HG02798 (cell line): ENCODE results near the gene PTEN.
"Not testable (repeated sequence)": the region's sequence is repeated elsewhere in the genome, so short reads cannot be mapped to it uniquely, and the experiment has no call there.

ENCODE experiments used
- ATAC-seq: cut with Tn5 transposase; IDR thresholded peaks from one replicate; pipeline ENCODE4 v1.9.1; 2021; ENCODE audit warnings: mild to moderate bottlenecking; ENCODE audit not compliant: unreplicated experiment, poor library complexity

The PTEN gene

GRCh38 chr10:87868277-87868676 lies 4.9 kb downstream of the PTEN start:
- no peak for ATAC-seq

- ATAC-seq = not testable (repeated sequence)
Observed at GRCh38 chr10:87869139-87869538, 5.7 kb downstream of the PTEN start.

GRCh38 chr10:87869773-87870551 lies 6.5 kb downstream of the PTEN start:
- no peak for ATAC-seq

- ATAC-seq = no peak
Observed at GRCh38 chr10:87872828-87873227, 9.4 kb downstream of the PTEN start.

- ATAC-seq = no peak
Observed at GRCh38 chr10:87873656-87874055, 10.2 kb downstream of the PTEN start.

GRCh38 chr10:87875929-87876571 lies 12.6 kb downstream of the PTEN start:
- no peak for ATAC-seq

- ATAC-seq = no peak
Observed at GRCh38 chr10:87878664-87879459, 15.4 kb downstream of the PTEN start.

GRCh38 chr10:87880336-87880735 lies 16.9 kb downstream of the PTEN start:
- ATAC-seq = no peak

GRCh38 chr10:87881373-87882059 lies 18.1 kb downstream of the PTEN start:
- ATAC-seq = not testable (repeated sequence)

- ATAC-seq = no peak
Observed at GRCh38 chr10:87882555-87883294, 19.3 kb downstream of the PTEN start.

GRCh38 chr10:87886635-87887034 lies 23.2 kb downstream of the PTEN start:
- no peak for ATAC-seq

GRCh38 chr10:87887146-87887545 lies 23.7 kb downstream of the PTEN start:
- no peak for ATAC-seq

- no peak for ATAC-seq
Observed at GRCh38 chr10:87887548-87888289, 24.3 kb downstream of the PTEN start.

GRCh38 chr10:87895430-87895829 lies 32.0 kb downstream of the PTEN start:
- ATAC-seq = no peak

- ATAC-seq = no peak
Observed at GRCh38 chr10:87896216-87896615, 32.8 kb downstream of the PTEN start.

- ATAC-seq = not testable (repeated sequence)
Observed at GRCh38 chr10:87897957-87898356, 34.5 kb downstream of the PTEN start.

- not testable (repeated sequence) for ATAC-seq
Observed at GRCh38 chr10:87903396-87903795, 40.0 kb downstream of the PTEN start.

GRCh38 chr10:87913156-87913921 lies 49.9 kb downstream of the PTEN start:
- ATAC-seq = no peak
